GM18499 (cell line): ENCODE measurements around the gene MBNL3.

Experiments used
- ATAC-seq: cut with Tn5 transposase; IDR thresholded peaks from one replicate; pipeline ENCODE4 v1.9.1; 2021; ENCODE audit warnings: moderate number of reproducible peaks; ENCODE audit not compliant: insufficient read depth, unreplicated experiment

MBNL3 gene, protein sequence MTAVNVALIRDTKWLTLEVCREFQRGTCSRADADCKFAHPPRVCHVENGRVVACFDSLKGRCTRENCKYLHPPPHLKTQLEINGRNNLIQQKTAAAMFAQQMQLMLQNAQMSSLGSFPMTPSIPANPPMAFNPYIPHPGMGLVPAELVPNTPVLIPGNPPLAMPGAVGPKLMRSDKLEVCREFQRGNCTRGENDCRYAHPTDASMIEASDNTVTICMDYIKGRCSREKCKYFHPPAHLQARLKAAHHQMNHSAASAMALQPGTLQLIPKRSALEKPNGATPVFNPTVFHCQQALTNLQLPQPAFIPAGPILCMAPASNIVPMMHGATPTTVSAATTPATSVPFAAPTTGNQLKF

DNA sequence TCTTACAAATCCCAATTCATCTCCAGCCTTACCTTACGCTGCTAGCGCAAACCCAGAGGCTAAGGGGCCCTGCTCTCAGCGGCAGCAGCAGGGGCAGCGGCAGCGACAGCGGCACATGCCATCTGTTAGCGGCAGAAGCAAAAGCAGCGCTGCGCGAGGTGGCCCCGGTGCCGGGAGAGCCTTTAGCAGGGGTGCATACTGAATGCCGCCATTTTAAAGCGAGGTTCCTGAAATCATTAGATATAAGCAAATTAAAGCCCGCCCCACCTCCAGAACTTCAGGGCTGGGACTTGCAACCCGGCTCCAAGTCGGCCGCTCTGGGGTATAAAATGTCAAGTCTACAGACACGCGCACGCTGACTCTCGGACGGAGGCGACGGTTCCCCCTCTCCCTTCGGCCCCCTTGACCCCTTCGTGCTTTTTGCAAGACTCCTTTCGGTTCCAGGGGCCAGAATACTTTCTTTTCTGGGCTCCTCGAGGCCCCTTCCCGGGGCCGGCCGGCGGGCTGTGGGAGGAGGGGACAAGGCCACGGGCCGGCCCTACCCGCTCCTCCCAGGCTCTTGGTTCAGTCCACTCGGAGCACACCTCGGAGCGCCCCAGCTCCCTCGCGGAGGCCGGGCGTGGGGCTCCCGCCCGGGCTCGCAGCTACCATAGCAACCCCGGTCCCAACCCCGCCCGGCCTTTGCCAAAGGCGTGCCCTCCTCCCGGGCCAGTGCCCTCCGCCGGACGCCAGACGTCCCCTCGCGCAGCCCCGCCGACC lies at the start of gene MBNL3:
Gene MBNL3, minus strand, starts transcription at position 220 of the 759 bp plus-strand sequence. CDS start 49,427 bp downstream, outside the sequence.
- no peak for ATAC-seq

DNA sequence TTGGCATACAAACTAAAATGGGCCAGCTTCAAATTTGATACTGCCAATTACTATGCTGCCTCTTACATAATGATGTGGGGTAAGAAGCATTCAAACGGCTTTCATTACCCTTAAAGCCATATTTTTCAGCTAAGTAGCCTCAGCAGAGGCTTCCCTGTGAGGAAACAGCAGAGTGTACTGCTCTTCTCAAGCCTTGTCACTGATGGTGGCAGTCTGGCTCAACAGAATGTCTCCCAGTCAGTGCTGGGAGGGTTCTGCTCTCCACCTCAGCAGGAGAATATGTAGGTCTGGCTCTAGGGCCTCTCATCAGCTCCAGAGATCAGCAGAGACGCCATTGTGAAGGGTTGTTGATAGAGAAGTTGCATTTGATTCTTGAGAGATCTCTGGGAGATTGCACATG lies 44.6 kb upstream of the MBNL3 start:
- no peak for ATAC-seq

DNA sequence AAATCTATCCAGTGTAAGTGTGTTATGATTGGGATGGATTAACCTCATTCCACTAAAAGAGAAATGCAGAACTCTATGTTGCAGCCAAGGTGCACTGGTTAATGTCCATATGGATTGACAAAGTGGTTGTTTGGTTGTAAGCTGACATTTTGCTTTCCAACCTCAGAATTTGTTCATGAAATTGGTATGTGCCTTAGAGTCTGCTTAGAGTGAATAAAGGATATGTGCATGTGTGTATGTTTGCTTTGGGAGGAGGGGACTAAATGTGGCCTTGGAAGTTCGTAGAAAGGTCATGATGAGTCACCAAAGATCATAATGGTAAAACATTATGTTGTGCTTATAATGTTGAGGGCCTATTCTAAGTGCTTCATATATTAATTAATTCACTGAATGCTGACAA lies 44.1 kb upstream of the MBNL3 start:
- no peak for ATAC-seq

GRCh38 chrX:132532097-132532496 lies 43.3 kb upstream of the MBNL3 start:
- no peak for ATAC-seq

- ATAC-seq, result no peak
Measured at GRCh38 chrX:132520792-132521191, 32.0 kb upstream of the MBNL3 start.

DNA sequence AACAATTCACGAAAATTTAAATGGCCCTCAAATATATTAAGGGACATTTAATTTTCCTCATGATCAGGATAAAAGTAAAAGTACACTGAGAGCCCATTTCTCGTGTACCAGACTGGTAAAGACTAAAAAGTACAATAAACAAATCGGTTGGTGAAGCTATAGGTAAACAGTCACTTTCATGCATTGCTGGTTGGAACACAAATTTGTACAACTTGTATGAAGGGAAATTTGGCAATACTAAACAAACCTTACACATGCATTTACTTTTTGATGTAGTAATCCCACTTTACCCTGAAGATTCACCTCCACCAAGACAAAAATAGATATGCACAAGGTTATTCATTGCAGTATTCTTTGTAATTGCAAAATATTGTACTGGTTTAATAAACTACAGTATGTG lies 31.4 kb upstream of the MBNL3 start:
- no peak for ATAC-seq

- no peak for ATAC-seq
Measured at GRCh38 chrX:132518401-132518800, 29.6 kb upstream of the MBNL3 start.

- ATAC-seq, result no peak
Measured at GRCh38 chrX:132508834-132509233, 20.0 kb upstream of the MBNL3 start.

GRCh38 chrX:132505116-132505515 lies 16.3 kb upstream of the MBNL3 start:
- no peak for ATAC-seq

DNA sequence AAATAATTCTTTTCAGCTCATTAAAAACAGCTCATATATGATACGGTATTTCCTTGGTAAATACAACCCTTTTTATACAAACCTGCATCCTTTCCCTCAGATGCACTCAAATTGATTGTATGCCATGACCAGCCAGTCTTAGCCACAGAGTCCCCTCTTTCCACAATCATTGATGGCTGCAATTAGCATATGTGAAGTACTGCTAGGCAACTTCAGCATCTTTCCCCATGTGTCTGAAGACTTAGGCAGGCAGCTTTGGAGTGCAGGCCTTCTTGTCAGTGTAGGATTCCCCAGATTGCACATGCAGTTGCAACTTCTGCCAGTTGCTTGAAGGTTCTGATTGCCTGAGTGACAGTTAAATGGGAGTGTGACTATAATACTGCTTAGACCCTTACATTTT lies 15.6 kb upstream of the MBNL3 start:
- no peak for ATAC-seq

- no peak for ATAC-seq
Measured at GRCh38 chrX:132501606-132502005, 12.8 kb upstream of the MBNL3 start.

DNA sequence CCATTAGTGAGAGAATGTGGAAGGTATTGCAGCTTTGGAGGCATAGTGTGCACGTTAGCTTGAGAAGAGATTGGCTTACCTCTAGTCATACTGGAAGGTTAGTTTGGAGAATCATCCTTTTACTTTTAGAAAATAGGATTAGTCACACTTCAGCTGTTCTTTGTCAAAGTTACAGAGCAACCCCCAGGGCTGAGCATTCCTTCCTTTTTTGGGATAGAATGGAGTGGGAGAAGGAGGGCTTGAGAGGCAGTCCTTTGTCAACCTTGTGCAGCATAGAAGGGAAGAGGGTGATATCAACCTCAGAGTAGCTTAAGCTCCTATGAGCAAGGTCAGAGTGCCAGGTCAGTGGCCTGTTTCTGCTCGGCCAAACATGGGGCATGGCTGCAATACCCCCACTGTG lies 8.6 kb upstream of the MBNL3 start:
- ATAC-seq, result no peak

DNA sequence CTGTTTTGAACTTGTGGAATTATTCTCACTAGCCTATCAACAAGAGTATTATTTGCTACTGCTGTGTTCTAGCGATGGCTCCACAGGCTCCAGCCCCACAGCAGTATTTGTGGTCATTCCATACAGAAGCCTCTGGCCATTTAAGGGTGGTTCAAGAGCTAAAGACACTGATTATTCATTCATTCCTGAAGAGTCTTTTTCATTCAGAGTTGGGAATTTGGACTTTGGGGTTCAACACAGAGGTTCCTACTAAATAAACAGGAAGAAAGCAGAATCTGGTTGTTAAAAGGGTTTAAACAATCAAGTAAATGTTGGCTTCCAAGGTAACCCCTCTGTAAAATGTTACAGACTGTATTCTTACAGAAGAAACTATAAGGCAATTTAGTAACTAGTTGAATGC lies 4.3 kb upstream of the MBNL3 start:
- no peak for ATAC-seq

DNA sequence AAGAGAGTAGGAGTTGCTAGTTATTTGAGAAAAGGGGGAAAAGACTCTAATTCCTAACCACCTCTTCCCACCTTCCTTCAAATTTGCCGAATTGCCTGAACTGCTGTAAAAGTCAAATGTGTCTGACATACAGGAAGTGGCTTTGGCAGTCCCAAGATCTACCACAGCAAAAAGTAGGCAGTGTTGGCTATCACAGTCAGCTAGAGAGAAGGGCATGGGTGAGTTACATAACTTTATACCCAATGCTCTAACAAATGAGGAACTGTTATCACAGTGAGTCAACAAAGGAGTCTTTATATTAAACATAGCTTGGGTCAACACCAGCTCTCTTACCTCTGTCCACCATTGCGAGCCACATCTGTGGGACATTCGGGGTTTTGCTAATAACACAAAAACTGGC lies 2.4 kb upstream of the MBNL3 start:
- no peak for ATAC-seq

DNA sequence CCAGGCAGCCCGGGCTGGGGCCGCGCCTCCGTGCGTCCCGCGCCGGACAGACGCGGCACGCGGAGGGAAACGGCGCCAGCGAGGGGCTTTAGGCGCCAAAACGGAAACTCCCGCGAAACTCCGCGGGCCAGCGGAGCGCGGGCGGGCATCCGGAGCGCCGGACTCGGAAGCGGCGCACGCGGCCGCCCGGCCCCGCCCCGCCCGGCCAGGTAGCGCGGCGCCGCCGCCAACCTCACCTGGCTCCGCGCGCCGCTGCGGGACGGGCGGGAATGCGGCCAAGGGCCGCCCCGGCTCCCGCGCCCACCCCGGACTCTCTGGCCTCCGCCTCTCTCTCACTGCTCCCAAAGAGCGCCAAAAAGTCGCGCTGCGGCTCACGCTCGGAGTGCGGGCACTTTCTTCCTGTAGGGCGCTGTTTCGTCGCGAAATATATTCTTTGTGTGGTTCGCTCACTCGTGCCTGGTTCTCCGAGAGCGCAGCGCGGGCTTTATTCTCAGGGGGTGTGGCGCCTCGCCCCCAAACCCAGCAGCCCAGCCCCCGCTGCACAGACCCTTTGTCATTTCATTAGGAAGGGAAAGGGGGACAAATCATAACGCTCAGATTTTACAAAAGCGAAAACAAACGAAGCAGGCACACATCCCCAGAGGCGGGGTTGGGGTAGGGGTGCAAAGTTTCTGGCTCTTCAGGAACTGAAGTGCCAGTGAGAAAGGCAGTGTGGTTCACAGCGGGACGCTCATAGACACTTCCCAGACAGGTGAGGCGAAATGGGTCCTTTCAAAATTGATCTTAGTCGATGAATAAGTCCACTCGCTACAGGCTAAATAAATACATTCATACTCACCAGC lies 961 bp upstream of the MBNL3 start:
- ATAC-seq, result no peak

DNA sequence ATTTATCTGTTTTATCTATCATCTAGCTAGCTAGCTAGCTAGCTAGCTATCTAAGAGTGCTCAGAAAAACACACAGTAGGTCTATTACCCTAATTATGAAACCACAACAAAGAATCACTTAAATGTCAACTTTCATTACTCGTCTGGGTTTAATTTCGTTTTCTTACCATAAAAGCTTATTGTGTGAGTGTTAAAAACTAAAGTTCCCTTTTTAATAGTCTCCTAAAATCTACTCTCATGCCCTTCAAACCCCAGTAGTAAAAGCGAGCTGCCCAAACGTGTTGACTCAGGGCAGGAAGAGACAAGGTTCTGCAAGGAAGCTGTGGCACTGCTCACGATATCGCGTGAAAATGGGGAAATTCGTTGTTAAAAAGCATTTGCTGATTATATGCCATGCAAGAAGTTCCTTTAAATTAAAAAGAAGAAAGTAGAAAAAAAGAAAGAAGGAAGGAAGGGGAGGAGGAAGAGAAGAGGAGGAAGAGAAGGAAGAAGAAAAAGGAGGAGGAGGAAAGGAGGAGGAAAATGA lies 595 bp downstream of the MBNL3 start:
- no peak for ATAC-seq

GRCh38 chrX:132486599-132487178 lies 2.1 kb downstream of the MBNL3 start:
- no peak for ATAC-seq

DNA sequence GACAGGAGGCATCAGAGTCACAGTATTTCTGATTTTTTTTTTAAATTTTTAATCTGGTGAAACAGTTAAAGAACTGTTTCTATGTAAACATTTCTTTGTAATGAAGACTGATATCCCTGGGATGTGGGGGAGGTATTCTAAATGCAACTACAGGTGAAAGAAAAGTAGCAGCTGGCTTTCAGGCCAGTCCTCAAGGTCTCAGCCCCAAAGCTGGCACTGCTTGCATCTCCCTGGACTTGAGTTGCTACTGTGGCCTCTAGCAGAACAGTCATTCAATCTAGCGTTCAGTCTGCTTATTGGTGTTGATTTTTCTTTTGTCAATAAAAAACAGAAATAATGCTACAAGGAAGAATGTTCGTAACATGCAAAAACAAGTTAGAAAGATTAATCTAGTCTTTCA lies 4.9 kb downstream of the MBNL3 start:
- ATAC-seq, result no peak

- no peak for ATAC-seq
Measured at GRCh38 chrX:132483488-132483887, 5.3 kb downstream of the MBNL3 start.

GRCh38 chrX:132482632-132483031 lies 6.2 kb downstream of the MBNL3 start:
- no peak for ATAC-seq
